Lower leg skin (tissue), 3 donors: ENCODE data around the gene PLEKHN1.

Experiments
- POLR2A ChIP-seq, 2 donors: fragments of 450-650 bp; IDR thresholded peaks; one replicate each; pipeline ENCODE4 v1.6.1; 2016 to 2017; ENCODE audit warnings: antibody characterized with exemption in 2 of 2, mild to moderate bottlenecking in 1 of 2, moderate library complexity in 1 of 2
- TF ChIP-seq, protein P1 (sequence below), 3 donors: fragments of 450-650 bp; IDR thresholded peaks; one replicate each; pipeline ENCODE4 v1.5.1; 2016; ENCODE audit warnings: antibody characterized with exemption in 3 of 3, mild to moderate bottlenecking in 3 of 3, moderate library complexity in 2 of 3

DNA sequence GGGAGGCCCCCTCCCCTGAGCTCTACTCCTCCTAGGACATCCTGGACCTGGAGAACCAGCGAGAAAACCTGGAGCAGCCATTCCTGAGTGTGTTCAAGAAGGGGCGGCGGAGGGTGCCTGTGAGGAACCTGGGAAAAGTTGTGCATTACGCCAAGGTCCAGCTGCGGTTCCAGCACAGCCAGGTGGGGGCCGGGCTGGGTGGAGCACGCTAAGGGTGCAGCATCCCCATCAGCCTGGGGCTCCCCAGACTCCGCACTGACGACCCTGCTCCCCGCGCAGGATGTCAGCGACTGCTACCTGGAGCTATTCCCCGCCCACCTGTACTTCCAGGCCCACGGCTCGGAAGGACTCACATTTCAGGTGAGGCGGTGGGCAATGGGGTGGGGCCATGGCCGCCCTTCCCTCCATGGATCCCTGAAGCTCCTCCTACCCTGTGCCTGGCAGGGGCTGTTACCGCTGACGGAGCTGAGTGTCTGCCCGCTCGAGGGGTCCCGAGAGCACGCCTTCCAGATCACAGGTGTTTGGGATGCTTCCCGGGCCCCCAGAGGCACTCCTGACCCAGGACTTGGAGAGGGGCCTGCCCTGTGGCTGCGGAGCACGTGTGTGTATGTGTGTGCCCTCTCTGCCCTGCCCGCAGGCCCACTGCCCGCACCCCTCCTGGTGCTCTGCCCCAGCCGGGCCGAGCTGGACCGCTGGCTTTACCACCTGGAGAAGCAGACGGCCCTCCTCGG lies 4.1 kb downstream of the PLEKHN1 start:
- TF ChIP-seq, protein P1, sequence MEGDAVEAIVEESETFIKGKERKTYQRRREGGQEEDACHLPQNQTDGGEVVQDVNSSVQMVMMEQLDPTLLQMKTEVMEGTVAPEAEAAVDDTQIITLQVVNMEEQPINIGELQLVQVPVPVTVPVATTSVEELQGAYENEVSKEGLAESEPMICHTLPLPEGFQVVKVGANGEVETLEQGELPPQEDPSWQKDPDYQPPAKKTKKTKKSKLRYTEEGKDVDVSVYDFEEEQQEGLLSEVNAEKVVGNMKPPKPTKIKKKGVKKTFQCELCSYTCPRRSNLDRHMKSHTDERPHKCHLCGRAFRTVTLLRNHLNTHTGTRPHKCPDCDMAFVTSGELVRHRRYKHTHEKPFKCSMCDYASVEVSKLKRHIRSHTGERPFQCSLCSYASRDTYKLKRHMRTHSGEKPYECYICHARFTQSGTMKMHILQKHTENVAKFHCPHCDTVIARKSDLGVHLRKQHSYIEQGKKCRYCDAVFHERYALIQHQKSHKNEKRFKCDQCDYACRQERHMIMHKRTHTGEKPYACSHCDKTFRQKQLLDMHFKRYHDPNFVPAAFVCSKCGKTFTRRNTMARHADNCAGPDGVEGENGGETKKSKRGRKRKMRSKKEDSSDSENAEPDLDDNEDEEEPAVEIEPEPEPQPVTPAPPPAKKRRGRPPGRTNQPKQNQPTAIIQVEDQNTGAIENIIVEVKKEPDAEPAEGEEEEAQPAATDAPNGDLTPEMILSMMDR (IDR thresholded peaks at IDR 0.05) = no peak
- no peak for TF ChIP-seq POLR2A (IDR thresholded peaks at IDR 0.05)
